ENCODE data around the gene PIK3R3. TPM values are rescaled to one million over a fixed set of nuclear protein-coding genes. Genes with fewer than 3 reads are reported as not detected.

PIK3R3 gene
- total RNA-seq, 1 experiment from 2014 or later, result 9.0 TPM

DNA sequence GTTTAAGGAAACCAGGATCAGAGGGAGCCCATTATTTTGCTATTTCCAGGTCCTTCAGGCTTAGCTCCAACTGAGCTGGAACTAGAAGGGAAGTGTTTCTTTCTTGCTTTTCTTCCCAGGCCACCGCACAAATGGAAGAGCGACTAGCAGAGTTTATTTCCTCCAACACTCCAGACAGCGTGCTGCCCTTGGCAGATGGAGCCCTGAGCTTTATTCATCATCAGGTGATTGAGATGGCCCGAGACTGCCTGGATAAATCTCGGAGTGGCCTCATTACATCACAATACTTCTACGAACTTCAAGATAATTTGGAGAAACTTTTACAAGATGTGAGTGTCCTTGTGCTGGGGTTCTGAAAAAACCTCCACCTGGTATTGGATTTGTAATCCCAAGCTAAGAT is 121.8 kb downstream of the PIK3R3 start:
- POLR2A ChIA-PET, result no interaction called here

DNA sequence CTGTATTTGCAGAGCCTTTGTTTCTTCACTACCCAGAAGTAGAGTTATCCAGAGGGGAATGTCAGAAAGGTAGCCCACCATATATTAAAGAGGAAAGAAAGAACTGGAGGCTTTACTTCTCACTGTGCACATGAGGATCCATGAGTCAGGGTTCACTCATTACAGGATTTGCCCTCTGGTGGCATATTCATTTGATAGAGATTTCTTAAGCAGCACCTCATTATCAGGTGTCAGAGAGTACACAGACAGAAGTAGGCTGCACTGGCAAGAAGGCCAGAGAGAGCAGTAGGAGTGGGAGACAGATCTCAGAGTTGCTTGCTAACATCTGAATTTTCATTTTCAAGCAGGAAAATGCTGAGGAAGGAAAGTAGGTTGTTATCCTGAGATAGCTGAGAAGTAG is 123.8 kb downstream of the PIK3R3 start:
- Mint-ChIP-seq H3K36me3 (peaks cover 47% of the 10 kb centered on the region), H3K27me3 (ENCODE audit: low read depth) (no peaks in the 10 kb centered on the region), H3K27ac (no peak overlapping the region), H3K4me3 (no peak overlapping the region), H3K9me3 (no peaks in the 10 kb centered on the region), H3K4me1 (no peaks in the 10 kb centered on the region)
- CTCF ChIA-PET, result no interaction called here
- DNase-seq (ENCODE audit: low spot score), result no peak
- POLR2A ChIA-PET, result no interaction called here
- no peak for ATAC-seq
- no peak for TF ChIP-seq MXD4 (CRISPR knock-in tag; IDR thresholded peaks at IDR 0.05; ENCODE audit: borderline replicate concordance)
- TF ChIP-seq, protein P1, sequence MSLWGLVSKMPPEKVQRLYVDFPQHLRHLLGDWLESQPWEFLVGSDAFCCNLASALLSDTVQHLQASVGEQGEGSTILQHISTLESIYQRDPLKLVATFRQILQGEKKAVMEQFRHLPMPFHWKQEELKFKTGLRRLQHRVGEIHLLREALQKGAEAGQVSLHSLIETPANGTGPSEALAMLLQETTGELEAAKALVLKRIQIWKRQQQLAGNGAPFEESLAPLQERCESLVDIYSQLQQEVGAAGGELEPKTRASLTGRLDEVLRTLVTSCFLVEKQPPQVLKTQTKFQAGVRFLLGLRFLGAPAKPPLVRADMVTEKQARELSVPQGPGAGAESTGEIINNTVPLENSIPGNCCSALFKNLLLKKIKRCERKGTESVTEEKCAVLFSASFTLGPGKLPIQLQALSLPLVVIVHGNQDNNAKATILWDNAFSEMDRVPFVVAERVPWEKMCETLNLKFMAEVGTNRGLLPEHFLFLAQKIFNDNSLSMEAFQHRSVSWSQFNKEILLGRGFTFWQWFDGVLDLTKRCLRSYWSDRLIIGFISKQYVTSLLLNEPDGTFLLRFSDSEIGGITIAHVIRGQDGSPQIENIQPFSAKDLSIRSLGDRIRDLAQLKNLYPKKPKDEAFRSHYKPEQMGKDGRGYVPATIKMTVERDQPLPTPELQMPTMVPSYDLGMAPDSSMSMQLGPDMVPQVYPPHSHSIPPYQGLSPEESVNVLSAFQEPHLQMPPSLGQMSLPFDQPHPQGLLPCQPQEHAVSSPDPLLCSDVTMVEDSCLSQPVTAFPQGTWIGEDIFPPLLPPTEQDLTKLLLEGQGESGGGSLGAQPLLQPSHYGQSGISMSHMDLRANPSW (CRISPR knock-in tag; conservative IDR thresholded peaks at IDR 0.05; ENCODE audit: low read depth), result no peak
- TF ChIP-seq, protein P2, sequence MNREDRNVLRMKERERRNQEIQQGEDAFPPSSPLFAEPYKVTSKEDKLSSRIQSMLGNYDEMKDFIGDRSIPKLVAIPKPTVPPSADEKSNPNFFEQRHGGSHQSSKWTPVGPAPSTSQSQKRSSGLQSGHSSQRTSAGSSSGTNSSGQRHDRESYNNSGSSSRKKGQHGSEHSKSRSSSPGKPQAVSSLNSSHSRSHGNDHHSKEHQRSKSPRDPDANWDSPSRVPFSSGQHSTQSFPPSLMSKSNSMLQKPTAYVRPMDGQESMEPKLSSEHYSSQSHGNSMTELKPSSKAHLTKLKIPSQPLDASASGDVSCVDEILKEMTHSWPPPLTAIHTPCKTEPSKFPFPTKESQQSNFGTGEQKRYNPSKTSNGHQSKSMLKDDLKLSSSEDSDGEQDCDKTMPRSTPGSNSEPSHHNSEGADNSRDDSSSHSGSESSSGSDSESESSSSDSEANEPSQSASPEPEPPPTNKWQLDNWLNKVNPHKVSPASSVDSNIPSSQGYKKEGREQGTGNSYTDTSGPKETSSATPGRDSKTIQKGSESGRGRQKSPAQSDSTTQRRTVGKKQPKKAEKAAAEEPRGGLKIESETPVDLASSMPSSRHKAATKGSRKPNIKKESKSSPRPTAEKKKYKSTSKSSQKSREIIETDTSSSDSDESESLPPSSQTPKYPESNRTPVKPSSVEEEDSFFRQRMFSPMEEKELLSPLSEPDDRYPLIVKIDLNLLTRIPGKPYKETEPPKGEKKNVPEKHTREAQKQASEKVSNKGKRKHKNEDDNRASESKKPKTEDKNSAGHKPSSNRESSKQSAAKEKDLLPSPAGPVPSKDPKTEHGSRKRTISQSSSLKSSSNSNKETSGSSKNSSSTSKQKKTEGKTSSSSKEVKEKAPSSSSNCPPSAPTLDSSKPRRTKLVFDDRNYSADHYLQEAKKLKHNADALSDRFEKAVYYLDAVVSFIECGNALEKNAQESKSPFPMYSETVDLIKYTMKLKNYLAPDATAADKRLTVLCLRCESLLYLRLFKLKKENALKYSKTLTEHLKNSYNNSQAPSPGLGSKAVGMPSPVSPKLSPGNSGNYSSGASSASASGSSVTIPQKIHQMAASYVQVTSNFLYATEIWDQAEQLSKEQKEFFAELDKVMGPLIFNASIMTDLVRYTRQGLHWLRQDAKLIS (CRISPR knock-in tag; IDR thresholded peaks at IDR 0.05; ENCODE audit: borderline replicate concordance), result no peak
- TF ChIP-seq, protein P3, sequence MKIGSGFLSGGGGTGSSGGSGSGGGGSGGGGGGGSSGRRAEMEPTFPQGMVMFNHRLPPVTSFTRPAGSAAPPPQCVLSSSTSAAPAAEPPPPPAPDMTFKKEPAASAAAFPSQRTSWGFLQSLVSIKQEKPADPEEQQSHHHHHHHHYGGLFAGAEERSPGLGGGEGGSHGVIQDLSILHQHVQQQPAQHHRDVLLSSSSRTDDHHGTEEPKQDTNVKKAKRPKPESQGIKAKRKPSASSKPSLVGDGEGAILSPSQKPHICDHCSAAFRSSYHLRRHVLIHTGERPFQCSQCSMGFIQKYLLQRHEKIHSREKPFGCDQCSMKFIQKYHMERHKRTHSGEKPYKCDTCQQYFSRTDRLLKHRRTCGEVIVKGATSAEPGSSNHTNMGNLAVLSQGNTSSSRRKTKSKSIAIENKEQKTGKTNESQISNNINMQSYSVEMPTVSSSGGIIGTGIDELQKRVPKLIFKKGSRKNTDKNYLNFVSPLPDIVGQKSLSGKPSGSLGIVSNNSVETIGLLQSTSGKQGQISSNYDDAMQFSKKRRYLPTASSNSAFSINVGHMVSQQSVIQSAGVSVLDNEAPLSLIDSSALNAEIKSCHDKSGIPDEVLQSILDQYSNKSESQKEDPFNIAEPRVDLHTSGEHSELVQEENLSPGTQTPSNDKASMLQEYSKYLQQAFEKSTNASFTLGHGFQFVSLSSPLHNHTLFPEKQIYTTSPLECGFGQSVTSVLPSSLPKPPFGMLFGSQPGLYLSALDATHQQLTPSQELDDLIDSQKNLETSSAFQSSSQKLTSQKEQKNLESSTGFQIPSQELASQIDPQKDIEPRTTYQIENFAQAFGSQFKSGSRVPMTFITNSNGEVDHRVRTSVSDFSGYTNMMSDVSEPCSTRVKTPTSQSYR (CRISPR knock-in tag; IDR thresholded peaks at IDR 0.05), result no peak

More for the DNA sequence above, 121.8 kb downstream of the PIK3R3 start:
- ATAC-seq, result no peak
- H3K27me3 Mint-ChIP-seq (ENCODE audit: low read depth), result no peaks in the 10 kb centered on the region
- no peaks in the 10 kb centered on the region for H3K4me1 Mint-ChIP-seq
- H3K4me3 Mint-ChIP-seq, result no peak overlapping the region
- H3K27ac Mint-ChIP-seq, result no peak overlapping the region
- H3K9me3 Mint-ChIP-seq, result no peaks in the 10 kb centered on the region
- no peak for DNase-seq (ENCODE audit: low spot score)
- TF ChIP-seq ATF1 (CRISPR knock-in tag; IDR thresholded peaks at IDR 0.05) (no peak), E2F1 (CRISPR knock-in tag; IDR thresholded peaks at IDR 0.05) (no peak), NFE2L1 (CRISPR knock-in tag; IDR thresholded peaks at IDR 0.05) (no peak), RORB (CRISPR knock-in tag; IDR thresholded peaks at IDR 0.05) (no peak), SOX15 (CRISPR knock-in tag; IDR thresholded peaks at IDR 0.05) (no peak), ZNF219 (CRISPR knock-in tag; IDR thresholded peaks at IDR 0.05; ENCODE audit: borderline replicate concordance) (no peak), NR1H2 (CRISPR knock-in tag; IDR thresholded peaks at IDR 0.05) (no peak), ETV6 (CRISPR knock-in tag; IDR thresholded peaks at IDR 0.05) (no peak), CREM (CRISPR knock-in tag; IDR thresholded peaks at IDR 0.05) (no peak)
- TF ChIP-seq, protein P3 (CRISPR knock-in tag; IDR thresholded peaks at IDR 0.05), result no peak
- TF ChIP-seq, protein P4, sequence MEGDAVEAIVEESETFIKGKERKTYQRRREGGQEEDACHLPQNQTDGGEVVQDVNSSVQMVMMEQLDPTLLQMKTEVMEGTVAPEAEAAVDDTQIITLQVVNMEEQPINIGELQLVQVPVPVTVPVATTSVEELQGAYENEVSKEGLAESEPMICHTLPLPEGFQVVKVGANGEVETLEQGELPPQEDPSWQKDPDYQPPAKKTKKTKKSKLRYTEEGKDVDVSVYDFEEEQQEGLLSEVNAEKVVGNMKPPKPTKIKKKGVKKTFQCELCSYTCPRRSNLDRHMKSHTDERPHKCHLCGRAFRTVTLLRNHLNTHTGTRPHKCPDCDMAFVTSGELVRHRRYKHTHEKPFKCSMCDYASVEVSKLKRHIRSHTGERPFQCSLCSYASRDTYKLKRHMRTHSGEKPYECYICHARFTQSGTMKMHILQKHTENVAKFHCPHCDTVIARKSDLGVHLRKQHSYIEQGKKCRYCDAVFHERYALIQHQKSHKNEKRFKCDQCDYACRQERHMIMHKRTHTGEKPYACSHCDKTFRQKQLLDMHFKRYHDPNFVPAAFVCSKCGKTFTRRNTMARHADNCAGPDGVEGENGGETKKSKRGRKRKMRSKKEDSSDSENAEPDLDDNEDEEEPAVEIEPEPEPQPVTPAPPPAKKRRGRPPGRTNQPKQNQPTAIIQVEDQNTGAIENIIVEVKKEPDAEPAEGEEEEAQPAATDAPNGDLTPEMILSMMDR (IDR thresholded peaks at IDR 0.05), result no peak
- TF ChIP-seq, protein P5, sequence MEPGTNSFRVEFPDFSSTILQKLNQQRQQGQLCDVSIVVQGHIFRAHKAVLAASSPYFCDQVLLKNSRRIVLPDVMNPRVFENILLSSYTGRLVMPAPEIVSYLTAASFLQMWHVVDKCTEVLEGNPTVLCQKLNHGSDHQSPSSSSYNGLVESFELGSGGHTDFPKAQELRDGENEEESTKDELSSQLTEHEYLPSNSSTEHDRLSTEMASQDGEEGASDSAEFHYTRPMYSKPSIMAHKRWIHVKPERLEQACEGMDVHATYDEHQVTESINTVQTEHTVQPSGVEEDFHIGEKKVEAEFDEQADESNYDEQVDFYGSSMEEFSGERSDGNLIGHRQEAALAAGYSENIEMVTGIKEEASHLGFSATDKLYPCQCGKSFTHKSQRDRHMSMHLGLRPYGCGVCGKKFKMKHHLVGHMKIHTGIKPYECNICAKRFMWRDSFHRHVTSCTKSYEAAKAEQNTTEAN (CRISPR knock-in tag; IDR thresholded peaks at IDR 0.05), result no peak
- TF ChIP-seq, protein P6, sequence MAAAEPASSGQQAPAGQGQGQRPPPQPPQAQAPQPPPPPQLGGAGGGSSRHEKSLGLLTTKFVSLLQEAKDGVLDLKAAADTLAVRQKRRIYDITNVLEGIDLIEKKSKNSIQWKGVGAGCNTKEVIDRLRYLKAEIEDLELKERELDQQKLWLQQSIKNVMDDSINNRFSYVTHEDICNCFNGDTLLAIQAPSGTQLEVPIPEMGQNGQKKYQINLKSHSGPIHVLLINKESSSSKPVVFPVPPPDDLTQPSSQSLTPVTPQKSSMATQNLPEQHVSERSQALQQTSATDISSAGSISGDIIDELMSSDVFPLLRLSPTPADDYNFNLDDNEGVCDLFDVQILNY (CRISPR knock-in tag; IDR thresholded peaks at IDR 0.05), result no peak
- CTCF ChIA-PET, result no interaction called here
- peaks cover 56% of the 10 kb centered on the region for H3K36me3 Mint-ChIP-seq

Measured in WTC11 (cell line).